GM19372 (cell line): ENCODE data around the gene REN.

Experiments used
- ATAC-seq: cut with Tn5 transposase; IDR thresholded peaks from one replicate; pipeline ENCODE4 v1.9.1; 2021; ENCODE audit warnings: mild to moderate bottlenecking, low read depth, moderate library complexity; ENCODE audit not compliant: unreplicated experiment

The REN gene

GRCh38 chr1:204192046-204192445 lies 25.9 kb upstream of the REN start:
- ATAC-seq, result no peak

GRCh38 chr1:204191456-204191855 lies 25.3 kb upstream of the REN start:
- ATAC-seq, result no peak

DNA sequence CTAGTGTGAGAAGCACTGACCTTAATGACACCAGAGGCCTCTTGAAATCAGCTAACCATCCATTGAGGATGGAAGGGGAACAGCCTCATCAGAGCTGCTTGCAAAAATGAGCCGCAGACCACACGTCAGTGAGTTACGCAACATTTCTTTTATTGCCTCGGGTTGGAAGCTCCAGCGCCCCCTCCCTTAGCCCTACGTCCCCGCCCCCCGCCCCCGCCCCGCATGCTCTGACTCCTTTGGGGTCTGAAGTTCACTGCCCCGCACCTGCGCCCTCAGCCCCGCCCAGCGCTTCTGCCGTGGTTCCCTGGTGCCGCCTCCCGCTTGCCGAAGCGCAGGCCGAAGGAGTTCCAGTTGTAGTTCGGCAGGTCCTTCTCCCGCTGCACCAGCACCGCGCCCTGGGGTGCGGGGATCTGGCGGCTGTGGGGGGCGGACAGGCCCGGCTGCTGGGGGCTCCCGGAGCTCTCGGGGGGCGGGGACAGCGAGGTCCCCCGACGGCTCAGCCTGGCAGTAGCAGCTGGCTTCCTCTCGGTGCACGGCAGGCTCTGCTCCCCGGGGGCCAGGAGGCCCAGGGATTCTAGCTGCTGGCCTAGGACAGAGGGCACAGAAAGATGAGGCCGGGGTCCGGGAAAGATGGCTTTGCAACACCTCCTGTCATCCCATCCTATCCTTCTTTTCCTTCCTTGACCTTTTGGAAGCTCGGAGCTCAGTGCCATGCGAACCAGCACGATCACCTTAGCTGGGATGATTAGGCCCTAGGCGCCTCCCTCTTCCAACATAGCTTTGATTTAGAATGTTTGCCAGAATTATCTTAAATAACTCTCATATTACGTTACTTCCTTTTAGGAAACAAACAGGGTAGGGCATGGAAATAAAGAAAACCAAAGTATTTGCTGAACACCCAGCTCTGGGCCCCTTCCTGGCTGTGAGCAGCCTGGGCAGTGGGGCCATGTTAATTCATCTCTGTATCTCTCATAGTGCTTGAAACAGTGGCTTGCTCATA lies 24.4 kb upstream of the REN start:
- ATAC-seq, result no peak

- ATAC-seq, result no peak
Observed at GRCh38 chr1:204188959-204189639, 23.0 kb upstream of the REN start.

GRCh38 chr1:204186597-204186996 lies 20.5 kb upstream of the REN start:
- no peak for ATAC-seq

GRCh38 chr1:204181116-204181515 lies 15.0 kb upstream of the REN start:
- ATAC-seq, result no peak

- ATAC-seq, result no peak
Observed at GRCh38 chr1:204180133-204180532, 14.0 kb upstream of the REN start.

GRCh38 chr1:204178487-204179281 lies 12.5 kb upstream of the REN start:
- no peak for ATAC-seq

DNA sequence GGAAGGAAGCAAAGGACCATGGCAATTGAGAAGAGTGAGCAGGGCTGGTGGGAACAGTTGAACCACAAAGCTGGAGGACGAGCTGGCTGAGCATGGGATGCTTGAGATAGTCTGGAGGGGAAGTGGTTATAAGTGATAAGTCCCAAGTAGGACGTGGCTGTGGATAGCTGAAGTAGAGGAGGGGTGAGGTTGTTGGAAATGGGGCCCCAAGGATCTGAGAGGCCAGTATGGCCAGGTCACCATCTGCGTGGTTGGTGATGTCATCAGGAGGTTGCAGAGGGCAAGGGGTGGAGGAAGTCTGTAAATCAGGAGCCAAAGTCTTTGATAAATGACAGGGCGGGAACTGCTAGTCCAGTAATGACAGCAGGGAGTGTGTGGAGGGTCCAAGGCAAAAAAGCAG lies 11.0 kb upstream of the REN start:
- no peak for ATAC-seq

- no peak for ATAC-seq
Observed at GRCh38 chr1:204176049-204176448, 9.9 kb upstream of the REN start.

DNA sequence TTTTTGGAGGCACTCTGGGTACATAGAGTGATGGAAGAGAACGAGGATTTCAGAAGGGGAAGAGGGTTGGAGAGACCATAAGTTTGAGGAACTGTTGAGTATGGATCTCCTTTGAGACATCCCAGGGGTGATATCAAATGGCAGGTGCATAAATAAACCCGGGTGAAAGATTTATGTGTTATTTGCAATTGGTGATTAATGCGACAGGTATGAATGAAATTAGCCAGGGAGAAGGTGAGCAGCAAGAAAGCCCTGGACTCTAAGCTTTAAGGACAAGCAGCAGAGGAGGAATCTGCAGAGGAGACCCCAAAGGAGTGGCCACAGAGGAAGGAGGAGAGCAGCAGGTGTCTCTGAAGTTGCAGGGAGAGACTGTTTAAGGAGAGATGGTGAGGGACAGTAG lies 8.8 kb upstream of the REN start:
- ATAC-seq, result no peak

DNA sequence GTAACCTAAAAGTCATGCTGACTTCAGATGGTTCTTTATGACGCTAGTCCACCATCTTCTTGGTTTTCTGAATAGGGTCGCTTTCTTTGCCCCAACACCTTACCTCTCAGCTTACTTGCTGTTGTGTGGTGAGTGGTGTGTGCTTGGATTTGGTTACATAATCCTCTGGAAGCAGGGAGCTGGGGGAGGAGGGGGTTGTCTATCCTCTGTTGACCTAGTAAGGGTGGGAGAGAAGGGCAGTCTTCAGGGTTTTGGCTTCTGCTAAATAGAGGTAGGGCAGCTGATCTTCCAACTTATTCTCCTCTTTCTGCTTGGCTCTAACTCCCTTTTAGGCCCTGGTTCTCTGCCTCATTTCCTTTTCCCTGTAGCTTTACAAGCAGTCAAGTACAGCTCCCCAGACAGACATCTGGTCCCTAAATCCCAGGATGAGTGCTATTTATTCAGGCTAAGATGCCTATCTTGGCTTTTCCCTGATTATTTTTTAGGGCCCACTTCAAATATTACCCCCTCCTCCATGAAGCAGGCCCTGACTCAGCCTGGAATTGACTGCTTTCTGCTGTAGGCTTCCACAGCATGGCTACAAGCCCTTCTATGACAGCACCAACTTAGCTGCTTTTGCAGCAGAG lies 6.4 kb upstream of the REN start:
- no peak for ATAC-seq

- ATAC-seq, result no peak
Observed at GRCh38 chr1:204171751-204172178, 5.6 kb upstream of the REN start.

- no peak for ATAC-seq
Observed at GRCh38 chr1:204170494-204171155, 4.5 kb upstream of the REN start.

DNA sequence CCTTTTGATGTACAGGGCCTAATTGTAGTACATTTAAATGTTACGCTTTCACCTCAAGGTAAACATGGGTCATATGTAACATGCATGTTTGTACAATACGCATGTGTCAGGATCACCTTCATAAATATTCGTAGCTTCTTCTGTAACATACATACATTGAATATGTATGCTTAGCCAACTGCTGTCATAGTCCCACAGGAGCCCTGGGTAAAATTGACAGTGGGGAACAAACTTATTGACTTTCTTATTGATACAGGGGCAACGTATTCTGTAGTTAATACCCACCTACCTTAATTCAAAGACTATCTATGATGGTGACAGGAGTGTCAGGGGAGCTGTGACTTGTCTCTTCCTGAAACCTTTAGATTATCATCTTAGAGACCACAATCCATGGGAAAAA lies 3.7 kb upstream of the REN start:
- no peak for ATAC-seq

DNA sequence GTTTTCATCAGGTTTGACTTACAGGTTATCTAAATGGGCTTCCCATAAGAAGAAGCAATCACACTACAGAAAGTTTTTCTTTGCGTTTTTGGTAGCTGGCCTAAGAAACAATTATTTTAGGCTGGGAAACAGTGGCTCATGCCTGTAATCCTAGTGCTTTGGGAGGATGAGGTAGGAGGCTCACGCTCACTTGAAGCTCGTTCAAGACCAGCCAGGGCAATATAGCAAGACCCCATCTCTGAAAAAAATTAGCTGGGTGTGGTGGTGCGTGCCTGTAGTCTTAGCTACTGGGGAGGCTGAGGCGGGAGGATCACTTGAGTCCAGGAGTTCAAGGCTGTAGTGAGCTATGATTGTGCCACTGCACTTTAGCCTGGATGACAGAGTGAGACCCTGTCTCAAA lies 1.6 kb upstream of the REN start:
- no peak for ATAC-seq

DNA sequence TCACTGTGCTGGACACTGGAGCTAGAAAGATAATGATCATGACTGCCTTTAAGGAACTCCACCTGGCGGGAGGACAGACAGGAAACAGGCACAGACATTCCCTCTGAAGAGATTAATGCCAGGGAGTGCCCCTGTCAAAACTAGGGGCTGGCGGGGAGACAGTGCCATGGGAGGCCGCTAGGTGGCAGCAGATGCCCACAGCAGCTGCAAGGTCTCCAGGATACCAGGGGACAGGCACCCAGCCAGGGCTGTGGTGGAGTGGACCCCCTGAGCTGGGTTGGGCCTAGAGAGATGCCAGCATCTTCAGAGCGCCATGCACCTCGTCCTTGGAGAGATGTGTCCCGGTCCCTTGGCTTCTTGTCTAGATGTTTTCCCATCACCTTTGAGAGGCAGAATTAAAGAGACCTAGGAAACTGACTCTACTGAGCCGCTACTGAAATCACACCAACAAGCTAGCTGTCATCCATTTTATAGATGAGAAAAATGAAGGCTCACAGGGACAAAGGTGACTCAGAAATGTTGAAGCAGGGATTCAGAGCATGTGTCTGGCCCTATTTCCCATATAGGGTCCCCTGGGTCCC lies 3.6 kb downstream of the REN start:
- ATAC-seq, result no peak

DNA sequence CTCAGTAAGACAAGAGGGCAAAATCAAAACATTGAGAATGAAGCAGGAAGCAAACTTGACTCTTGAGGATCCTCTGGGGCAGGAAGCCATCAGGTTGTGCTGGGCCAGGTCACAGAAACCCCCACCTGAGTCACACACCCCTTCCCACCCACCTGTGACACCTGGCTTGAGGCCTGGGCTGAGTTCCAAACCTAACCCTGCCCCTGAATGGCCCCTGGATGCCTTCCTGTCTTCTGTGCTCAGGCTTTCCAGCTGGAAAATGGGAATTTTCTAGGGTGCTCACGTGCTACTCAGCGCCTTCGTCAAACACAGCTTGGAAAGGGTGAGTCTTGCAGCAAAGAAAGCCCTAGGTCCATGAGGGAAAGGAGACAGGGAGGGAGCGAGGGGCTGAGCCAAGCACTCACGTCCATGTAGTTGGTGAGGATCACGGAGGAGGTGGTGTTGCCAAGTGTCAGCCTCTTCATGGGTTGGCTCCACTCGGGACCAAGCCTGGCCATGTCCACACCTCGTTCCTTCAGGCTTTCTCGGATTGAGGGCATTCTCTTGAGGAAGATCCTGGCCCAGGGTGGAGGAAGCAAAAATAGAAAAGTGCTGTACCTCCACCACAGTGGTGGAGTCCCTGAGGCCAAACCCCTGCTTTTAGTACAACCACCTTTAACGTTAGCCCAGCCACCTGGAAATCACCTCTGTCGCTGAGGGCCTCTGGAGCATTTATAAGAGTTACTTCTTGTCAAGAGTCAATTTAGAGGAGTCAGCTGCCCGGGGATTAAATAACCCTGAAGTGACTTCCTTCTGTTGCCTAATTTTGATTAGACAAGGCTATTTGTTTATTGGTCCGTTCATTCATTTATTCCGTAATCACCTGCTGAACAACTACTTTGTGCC lies 4.3 kb downstream of the REN start:
- ATAC-seq, result no peak

- ATAC-seq, result no peak
Observed at GRCh38 chr1:204157962-204158361, 8.2 kb downstream of the REN start.
